ENCODE results near the gene ZBTB46.
A peak's percentile ranks its signal among the peaks of the same experiment; 100 is the strongest.

DNA sequence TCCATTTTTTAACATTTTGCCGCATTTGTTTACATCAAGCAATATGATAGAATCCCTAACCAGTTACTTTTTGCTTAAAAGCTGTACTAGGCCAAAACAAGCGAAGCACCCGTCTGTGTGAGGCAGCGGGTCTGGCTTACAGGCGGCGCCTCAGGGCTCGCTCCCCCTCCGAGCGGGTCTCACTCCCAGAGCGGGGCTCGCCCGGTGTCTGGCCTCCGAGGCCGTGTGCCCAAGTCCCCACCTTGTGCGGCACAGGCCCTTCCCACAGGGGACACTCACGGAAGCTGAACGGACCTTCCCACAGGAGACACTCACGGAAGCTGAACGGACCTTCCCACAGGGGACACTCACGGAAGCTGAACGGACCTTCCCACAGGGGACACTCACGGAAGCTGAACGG is 23.4 kb downstream of the ZBTB46 start:
- TF ChIP-seq POLR2AphosphoS5 (IDR thresholded peaks at IDR 0.05) = peak in 2 of 3 donors; percentile 5 to 17
- TF ChIP-seq, protein P1, sequence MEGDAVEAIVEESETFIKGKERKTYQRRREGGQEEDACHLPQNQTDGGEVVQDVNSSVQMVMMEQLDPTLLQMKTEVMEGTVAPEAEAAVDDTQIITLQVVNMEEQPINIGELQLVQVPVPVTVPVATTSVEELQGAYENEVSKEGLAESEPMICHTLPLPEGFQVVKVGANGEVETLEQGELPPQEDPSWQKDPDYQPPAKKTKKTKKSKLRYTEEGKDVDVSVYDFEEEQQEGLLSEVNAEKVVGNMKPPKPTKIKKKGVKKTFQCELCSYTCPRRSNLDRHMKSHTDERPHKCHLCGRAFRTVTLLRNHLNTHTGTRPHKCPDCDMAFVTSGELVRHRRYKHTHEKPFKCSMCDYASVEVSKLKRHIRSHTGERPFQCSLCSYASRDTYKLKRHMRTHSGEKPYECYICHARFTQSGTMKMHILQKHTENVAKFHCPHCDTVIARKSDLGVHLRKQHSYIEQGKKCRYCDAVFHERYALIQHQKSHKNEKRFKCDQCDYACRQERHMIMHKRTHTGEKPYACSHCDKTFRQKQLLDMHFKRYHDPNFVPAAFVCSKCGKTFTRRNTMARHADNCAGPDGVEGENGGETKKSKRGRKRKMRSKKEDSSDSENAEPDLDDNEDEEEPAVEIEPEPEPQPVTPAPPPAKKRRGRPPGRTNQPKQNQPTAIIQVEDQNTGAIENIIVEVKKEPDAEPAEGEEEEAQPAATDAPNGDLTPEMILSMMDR (IDR thresholded peaks at IDR 0.05 in 8 of 11, conservative IDR thresholded peaks at IDR 0.05 in 3 of 11) = no peak
- TF ChIP-seq POLR2A (IDR thresholded peaks at IDR 0.05) = no peak

All from spleen (tissue), 7 donors.